OCI-LY7 (cell line): Measurements from ENCODE around the gene LRP1B.

Experiments
- EZH2phosphoT487 ChIP-seq: fragments of 200-600 bp; sonication (generic); IDR thresholded peaks from 2 replicates; pipeline ENCODE4 v1.6.1; 2018; ENCODE audit warnings: low read depth, borderline replicate concordance, mild to moderate bottlenecking, mixed run types, antibody characterized with exemption, low read length, moderate library complexity, mixed read lengths
- TF ChIP-seq, protein P1 (sequence below): fragments of 200-600 bp; sonication (generic); conservative IDR thresholded peaks from 2 replicates; pipeline ENCODE4 v1.5.1; 2014; ENCODE audit warnings: mild to moderate bottlenecking, antibody characterized with exemption, low read length, moderate library complexity, mixed read lengths

DNA sequence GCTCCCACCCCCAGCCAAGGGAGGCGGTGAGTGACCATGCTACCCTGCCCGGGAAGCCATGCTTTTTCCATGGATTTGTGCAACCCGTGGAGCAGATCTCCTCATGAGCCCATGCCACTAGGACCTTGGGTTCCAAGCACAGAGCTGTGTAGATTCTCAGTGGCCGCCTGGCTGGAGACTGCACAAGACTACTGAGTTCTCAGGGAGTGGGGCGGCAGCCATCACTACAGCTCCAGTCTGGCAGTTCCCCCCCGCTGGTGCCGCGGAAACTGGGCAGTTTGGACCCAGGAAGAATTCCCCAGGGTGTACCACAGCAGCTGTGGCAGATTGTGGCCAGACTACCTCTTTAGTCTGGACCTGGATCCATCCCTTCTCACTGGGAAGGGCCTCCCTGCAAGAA lies 470.6 kb downstream of the LRP1B start:
- TF ChIP-seq, protein P1, sequence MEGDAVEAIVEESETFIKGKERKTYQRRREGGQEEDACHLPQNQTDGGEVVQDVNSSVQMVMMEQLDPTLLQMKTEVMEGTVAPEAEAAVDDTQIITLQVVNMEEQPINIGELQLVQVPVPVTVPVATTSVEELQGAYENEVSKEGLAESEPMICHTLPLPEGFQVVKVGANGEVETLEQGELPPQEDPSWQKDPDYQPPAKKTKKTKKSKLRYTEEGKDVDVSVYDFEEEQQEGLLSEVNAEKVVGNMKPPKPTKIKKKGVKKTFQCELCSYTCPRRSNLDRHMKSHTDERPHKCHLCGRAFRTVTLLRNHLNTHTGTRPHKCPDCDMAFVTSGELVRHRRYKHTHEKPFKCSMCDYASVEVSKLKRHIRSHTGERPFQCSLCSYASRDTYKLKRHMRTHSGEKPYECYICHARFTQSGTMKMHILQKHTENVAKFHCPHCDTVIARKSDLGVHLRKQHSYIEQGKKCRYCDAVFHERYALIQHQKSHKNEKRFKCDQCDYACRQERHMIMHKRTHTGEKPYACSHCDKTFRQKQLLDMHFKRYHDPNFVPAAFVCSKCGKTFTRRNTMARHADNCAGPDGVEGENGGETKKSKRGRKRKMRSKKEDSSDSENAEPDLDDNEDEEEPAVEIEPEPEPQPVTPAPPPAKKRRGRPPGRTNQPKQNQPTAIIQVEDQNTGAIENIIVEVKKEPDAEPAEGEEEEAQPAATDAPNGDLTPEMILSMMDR = no peak
- no peak for TF ChIP-seq EZH2phosphoT487
